NB4 (cell line): ENCODE measurements around the gene ANKRD34B.

Experiments used
- DNase-seq: peaks from one replicate; pipeline ENCODE4 v3.0.0; 2010; ENCODE audit warnings: low read depth
- H3K4me3 ChIP-seq: one replicate; pipeline ENCODE4 v1.5.1; 2011; ENCODE audit warnings: mild to moderate bottlenecking, low read depth, low read length, moderate library complexity
- MYC ChIP-seq: IDR thresholded peaks from 2 replicates; pipeline ENCODE4 v1.6.1; 2011; ENCODE audit warnings: low read depth, low read length
- POLR2A ChIP-seq: IDR thresholded peaks from 2 replicates; pipeline ENCODE4 v1.6.1; 2011; ENCODE audit warnings: mild to moderate bottlenecking; ENCODE audit not compliant: insufficient read length; ENCODE audit errors: extremely low read depth
- TF ChIP-seq, protein P1 (sequence below): IDR thresholded peaks from one replicate; pipeline ENCODE4 v1.5.1; 2012; ENCODE audit warnings: low read depth, low read length
- TF ChIP-seq, protein P2 (sequence below): IDR thresholded peaks from 2 replicates; pipeline ENCODE4 v1.6.1; 2011; ENCODE audit warnings: low read depth, low read length

Gene ANKRD34B

DNA sequence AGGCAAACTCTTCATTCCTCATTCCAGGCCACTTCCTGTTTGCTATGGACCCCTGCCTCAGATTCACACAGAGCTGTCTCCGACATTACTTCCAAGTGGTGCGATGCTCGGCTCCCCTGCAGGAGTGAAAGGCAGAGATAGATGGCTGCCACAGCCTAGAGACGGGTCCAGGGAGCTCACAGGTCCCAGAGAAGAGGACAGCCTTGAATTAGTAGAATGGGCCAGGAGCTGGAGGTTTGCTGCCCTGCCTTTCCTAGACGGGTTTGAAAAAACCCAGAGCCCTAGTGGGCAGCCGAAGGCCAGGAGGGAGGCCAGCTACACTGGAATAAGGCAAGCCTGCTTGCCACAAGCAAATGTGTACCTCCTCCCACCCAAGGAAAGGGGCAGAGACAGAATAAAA, 1.8 kb downstream of the ANKRD34B start:
- DNase-seq = no peak
- H3K4me3 ChIP-seq = no peak overlapping the region
- TF ChIP-seq, protein P1, sequence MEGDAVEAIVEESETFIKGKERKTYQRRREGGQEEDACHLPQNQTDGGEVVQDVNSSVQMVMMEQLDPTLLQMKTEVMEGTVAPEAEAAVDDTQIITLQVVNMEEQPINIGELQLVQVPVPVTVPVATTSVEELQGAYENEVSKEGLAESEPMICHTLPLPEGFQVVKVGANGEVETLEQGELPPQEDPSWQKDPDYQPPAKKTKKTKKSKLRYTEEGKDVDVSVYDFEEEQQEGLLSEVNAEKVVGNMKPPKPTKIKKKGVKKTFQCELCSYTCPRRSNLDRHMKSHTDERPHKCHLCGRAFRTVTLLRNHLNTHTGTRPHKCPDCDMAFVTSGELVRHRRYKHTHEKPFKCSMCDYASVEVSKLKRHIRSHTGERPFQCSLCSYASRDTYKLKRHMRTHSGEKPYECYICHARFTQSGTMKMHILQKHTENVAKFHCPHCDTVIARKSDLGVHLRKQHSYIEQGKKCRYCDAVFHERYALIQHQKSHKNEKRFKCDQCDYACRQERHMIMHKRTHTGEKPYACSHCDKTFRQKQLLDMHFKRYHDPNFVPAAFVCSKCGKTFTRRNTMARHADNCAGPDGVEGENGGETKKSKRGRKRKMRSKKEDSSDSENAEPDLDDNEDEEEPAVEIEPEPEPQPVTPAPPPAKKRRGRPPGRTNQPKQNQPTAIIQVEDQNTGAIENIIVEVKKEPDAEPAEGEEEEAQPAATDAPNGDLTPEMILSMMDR = no peak
- TF ChIP-seq POLR2A = no peak
- TF ChIP-seq MYC = no peak
- TF ChIP-seq, protein P2, sequence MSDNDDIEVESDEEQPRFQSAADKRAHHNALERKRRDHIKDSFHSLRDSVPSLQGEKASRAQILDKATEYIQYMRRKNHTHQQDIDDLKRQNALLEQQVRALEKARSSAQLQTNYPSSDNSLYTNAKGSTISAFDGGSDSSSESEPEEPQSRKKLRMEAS = no peak

DNA sequence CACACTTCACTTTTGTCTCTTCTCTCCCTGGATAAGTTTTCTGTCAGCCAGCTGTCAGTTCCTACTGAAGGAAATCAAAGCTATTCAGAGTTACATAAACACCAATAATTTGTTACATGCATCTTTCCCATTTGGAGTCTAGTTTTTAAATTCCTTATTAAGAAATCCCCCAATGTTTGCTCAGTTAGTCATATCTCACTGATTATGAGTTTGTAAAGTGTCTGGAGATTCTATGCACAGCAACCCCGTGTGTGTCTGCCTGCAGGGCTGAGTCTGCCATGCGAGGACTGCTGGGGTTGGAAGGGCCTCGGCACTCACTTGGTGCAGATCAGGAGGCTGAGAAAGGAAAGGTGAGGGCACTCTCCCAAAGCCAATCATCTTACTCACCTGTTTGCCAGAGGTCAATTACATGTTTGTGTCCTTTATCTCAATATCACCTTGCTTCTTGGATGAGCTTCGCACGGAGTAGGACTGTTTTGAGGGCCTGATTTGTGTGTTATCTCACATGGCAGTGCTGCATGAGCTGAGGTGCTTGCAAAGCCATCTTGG, 3.3 kb downstream of the ANKRD34B start:
- no peak for TF ChIP-seq POLR2A
- TF ChIP-seq, protein P1 = no peak
- TF ChIP-seq, protein P2 = no peak
- TF ChIP-seq MYC = no peak
- no peak for DNase-seq
- H3K4me3 ChIP-seq = no peak overlapping the region

DNA sequence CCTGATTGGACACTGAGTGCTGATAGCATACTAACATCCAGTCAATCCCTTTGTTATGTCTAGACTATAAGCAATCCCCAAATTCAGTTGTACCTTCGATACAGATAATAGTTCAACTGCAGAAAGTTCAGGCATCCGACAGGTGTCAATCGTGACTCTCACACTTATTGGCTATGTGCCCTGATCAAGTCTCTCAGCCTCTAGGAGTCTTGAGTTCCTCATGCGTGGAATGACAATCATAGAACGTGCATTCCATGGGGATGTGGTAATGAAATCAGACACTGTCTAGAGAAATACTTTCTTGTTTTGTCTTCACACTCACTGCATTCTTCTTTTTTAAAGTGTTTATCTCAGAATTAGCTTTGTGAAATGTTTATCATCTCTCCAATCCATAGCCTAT, 4.8 kb downstream of the ANKRD34B start:
- TF ChIP-seq MYC (no peak), POLR2A (no peak)
- DNase-seq = no peak
- H3K4me3 ChIP-seq = no peak overlapping the region

DNA sequence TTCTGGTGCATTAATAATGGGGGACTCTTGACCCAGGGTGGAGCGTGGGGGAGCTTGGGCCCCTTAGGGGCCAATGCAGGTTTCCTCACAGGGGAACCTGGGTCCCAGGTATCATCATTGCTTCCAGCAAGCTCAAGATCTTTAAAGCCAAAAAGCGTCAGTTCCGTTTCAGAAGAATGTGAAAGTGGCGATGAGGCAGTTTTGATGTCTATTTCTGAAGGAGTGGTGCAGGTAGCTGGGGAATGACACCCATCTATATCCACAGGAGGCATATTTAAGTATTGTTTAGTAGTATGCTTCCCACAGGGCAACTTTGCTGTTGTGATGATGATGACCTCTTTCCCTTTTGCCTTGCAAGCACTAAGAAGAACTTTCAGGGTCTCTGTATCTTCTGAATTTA, 10.8 kb downstream of the ANKRD34B start:
- TF ChIP-seq MYC (no peak), POLR2A (no peak)
- TF ChIP-seq, protein P1 = no peak
- TF ChIP-seq, protein P2 = no peak
- H3K4me3 ChIP-seq = no peak overlapping the region
- no peak for DNase-seq

DNA sequence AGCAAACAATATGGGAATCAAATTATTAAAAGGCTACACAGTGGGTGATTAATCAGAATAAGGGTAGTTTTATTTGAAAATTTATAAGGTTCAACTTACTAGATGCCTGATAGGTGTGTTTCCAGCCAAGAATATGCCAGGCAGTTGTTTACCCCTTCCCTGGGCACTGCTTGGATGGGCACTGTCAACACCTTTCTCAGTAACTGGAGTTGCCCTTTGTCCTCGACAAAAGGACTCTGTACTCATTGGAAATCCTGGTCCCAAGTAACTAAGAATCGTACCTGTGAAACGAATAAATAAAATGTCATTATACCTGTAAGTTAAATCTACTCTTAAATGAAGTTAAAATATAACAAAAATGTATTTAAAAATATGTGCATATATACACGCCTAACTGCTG, 15.0 kb downstream of the ANKRD34B start:
- H3K4me3 ChIP-seq = no peak overlapping the region
- TF ChIP-seq, protein P1 = no peak
- TF ChIP-seq, protein P2 = no peak
- TF ChIP-seq POLR2A (no peak), MYC (no peak)
- no peak for DNase-seq

DNA sequence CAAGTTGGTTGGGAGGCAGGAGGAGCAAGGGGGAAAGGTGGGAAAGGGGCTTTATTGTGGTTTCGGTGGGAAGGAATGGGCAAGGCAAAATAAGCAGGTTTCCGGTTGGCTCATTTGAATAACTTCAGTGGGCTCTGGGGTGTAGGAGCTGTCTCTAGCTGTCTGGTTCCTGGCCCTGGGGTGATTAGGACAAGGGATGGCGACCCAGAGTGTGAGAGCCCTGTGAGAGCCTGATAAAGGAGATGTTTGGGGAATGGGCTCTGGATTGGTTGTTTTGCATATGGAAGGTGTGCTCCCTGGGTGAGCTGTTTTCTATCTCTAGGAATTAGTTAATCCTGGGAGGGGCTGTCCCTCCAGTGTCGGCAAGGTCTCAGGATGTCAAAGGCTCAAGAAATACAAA, 15.4 kb downstream of the ANKRD34B start:
- no peak for DNase-seq
- H3K4me3 ChIP-seq = no peak overlapping the region
- TF ChIP-seq MYC = no peak
- TF ChIP-seq, protein P2 = no peak
- TF ChIP-seq, protein P1 = no peak
- TF ChIP-seq POLR2A = no peak
